Activated B cell treated with CpG ODN at 0.5 μM for 24 hours (primary cell): Measurements from ENCODE around the gene SLC25A46. TPM values are rescaled to one million over a fixed set of nuclear protein-coding genes. Genes with fewer than 3 reads are reported as not detected.

Experiments
- ATAC-seq: fragments of 200-7000 bp; cut with Tn5 transposase; one replicate; pipeline ENCODE4 v1.10.0; 2021; ENCODE audit warnings: low read depth, mild to moderate bottlenecking, moderate library complexity
- CTCF ChIA-PET: fragments of 350-600 bp; sonication (Branson Sonifier 250); formaldehyde crosslinking; loops from one replicate; lab custom pipeline; 2021; ENCODE audit warnings: antibody characterized with exemption; lab: Charles Lee
- POLR2A ChIA-PET: fragments of 350-600 bp; sonication (Branson Sonifier 250); formaldehyde crosslinking; loops from one replicate; lab custom pipeline; 2021; ENCODE audit warnings: antibody characterized with exemption; lab: Charles Lee
- DNase-seq: peaks from one replicate; pipeline ENCODE4 v3.0.0; 2022
- H3K27ac Mint-ChIP-seq: one replicate; pipeline ENCODE4 v1.8.0; 2020; ENCODE audit warnings: mixed read lengths
- H3K27me3 Mint-ChIP-seq: one replicate; pipeline ENCODE4 v1.8.0; 2021; ENCODE audit warnings: mixed read lengths
- H3K36me3 Mint-ChIP-seq: one replicate; pipeline ENCODE4 v1.8.0; 2021; ENCODE audit warnings: low read depth, mixed read lengths
- H3K4me1 Mint-ChIP-seq: one replicate; pipeline ENCODE4 v1.8.0; 2021; ENCODE audit warnings: mixed read lengths
- H3K4me3 Mint-ChIP-seq: one replicate; pipeline ENCODE4 v1.8.0; 2020; ENCODE audit warnings: mild to moderate bottlenecking, mixed read lengths
- H3K9me3 Mint-ChIP-seq: one replicate; pipeline ENCODE4 v1.8.0; 2020; ENCODE audit warnings: mixed read lengths
- intact Hi-C: fragments of 100-400 bp; cut with micrococcal nuclease; formaldehyde crosslinking; loops from one replicate; pipeline ENCODE4 v1.15.1; 2024
- total RNA-seq: library from RNA; stranded (reverse); gene quantifications from 2 replicates; pipeline ENCODE4 v1.2.3, GENCODE V29; 2022
- TF ChIP-seq, protein P1 (sequence below): fragments of 200-600 bp; IDR thresholded peaks from one replicate; pipeline ENCODE4 v1.8.0; 2022; ENCODE audit warnings: antibody characterized with exemption, mild to moderate bottlenecking

The SLC25A46 gene
- total RNA-seq, 1 donor from 2014 or later, result 42.2 TPM

GRCh38 chr5:110736753-110737152 lies 2.1 kb upstream of the SLC25A46 start:
- Mint-ChIP-seq H3K4me3 (peak overlapping the region; percentile 0), H3K4me1 (peaks cover 21% of the 10 kb centered on the region), H3K27ac (no peak overlapping the region), H3K36me3 (peaks cover 11% of the 10 kb centered on the region), H3K27me3 (peaks cover 8% of the 10 kb centered on the region), H3K9me3 (no peaks in the 10 kb centered on the region)
- DNase-seq (no peak), ATAC-seq (no peak)
- TF ChIP-seq, protein P1, sequence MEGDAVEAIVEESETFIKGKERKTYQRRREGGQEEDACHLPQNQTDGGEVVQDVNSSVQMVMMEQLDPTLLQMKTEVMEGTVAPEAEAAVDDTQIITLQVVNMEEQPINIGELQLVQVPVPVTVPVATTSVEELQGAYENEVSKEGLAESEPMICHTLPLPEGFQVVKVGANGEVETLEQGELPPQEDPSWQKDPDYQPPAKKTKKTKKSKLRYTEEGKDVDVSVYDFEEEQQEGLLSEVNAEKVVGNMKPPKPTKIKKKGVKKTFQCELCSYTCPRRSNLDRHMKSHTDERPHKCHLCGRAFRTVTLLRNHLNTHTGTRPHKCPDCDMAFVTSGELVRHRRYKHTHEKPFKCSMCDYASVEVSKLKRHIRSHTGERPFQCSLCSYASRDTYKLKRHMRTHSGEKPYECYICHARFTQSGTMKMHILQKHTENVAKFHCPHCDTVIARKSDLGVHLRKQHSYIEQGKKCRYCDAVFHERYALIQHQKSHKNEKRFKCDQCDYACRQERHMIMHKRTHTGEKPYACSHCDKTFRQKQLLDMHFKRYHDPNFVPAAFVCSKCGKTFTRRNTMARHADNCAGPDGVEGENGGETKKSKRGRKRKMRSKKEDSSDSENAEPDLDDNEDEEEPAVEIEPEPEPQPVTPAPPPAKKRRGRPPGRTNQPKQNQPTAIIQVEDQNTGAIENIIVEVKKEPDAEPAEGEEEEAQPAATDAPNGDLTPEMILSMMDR, result no peak
- ChIA-PET CTCF (no interaction called here), POLR2A (no interaction called here)
- intact Hi-C loops, result loop anchor here (5.0 kb wide), 1 partner anchor 364 kb away; no protein-coding TSS in a partner anchor

DNA sequence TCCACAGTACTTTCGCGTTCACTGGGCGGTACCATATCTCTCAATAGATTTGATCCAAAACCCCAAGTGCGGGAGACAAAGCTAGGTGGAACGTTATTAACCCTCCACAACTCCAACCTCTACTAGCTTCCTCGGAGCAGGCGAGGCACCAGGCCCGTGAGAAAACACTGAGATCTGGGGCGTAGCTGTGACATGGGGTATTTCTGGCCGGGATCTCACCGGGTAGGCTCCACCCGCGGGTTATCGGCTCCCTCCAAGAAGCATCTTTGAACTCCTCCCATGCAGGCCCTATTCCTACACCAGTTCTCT lies 350 bp upstream of the SLC25A46 start:
- H3K36me3 Mint-ChIP-seq, result peaks cover 11% of the 10 kb centered on the region
- peaks cover 21% of the 10 kb centered on the region for H3K4me1 Mint-ChIP-seq
- POLR2A ChIA-PET, result interaction anchor here (0.8 to 2.5 kb wide), 8 partner anchors 12 to 1423 kb away, joined by 3 to 8 read pairs (median 6); partner anchors contain the start of genes MAN2A1, PJA2, STARD4 and TMEM232

GRCh38 chr5:110751902-110752762 lies 13.3 kb downstream of the SLC25A46 start:
- ChIA-PET CTCF (no interaction called here), POLR2A (interaction anchor here (1.8 kb wide), 1 partner anchor 13 kb away, joined by 5 read pairs; the partner anchor contains the start of gene SLC25A46)
- Mint-ChIP-seq H3K36me3 (peaks cover 58% of the 10 kb centered on the region), H3K4me3 (no peak overlapping the region), H3K27ac (peak overlapping the region; percentile 51), H3K4me1 (peaks cover 25% of the 10 kb centered on the region), H3K9me3 (no peaks in the 10 kb centered on the region), H3K27me3 (no peaks in the 10 kb centered on the region)
- TF ChIP-seq, protein P1, result no peak
- no peak for DNase-seq
- intact Hi-C loops, result loop anchor here (2.0 to 10.0 kb wide), 2 partner anchors 13 to 1003 kb away; partner anchors contain the start of genes NREP and SLC25A46
- ATAC-seq, result peak; percentile 93

More for the DNA sequence above, 350 bp upstream of the SLC25A46 start:
- H3K4me3 Mint-ChIP-seq, result peak overlapping the region; percentile 97
- intact Hi-C loops, result loop anchor here (1.0 to 5.0 kb wide), 9 partner anchors 12 to 1990 kb away; partner anchors contain the start of genes MAN2A1, STARD4, TMEM232 and WDR36
- CTCF ChIA-PET, result interaction anchor here (2.0 kb wide), 1 partner anchor 18 kb away, joined by 6 read pairs; no protein-coding TSS in a partner anchor
- no peak for DNase-seq
- peak overlapping the region; percentile 96 for H3K27ac Mint-ChIP-seq
- no peaks in the 10 kb centered on the region for H3K9me3 Mint-ChIP-seq
- peak; percentile 71 for ATAC-seq
- TF ChIP-seq, protein P1, result no peak
- H3K27me3 Mint-ChIP-seq, result peaks cover 3% of the 10 kb centered on the region

GRCh38 chr5:110752953-110753352 lies 14.1 kb downstream of the SLC25A46 start:
- Mint-ChIP-seq H3K27ac (peak overlapping the region; percentile 36), H3K4me1 (peaks cover 25% of the 10 kb centered on the region), H3K4me3 (no peak overlapping the region), H3K36me3 (peaks cover 56% of the 10 kb centered on the region), H3K9me3 (no peaks in the 10 kb centered on the region), H3K27me3 (no peaks in the 10 kb centered on the region)
- intact Hi-C loops, result loop anchor here (2.0 to 10.0 kb wide), 2 partner anchors 14 to 1002 kb away; partner anchors contain the start of genes NREP and SLC25A46
- TF ChIP-seq, protein P1, result no peak
- POLR2A ChIA-PET, result interaction anchor here (0.5 kb wide), 1 partner anchor 14 kb away, joined by 3 read pairs; no protein-coding TSS in a partner anchor
- CTCF ChIA-PET, result no interaction called here
- ATAC-seq, result no peak
- no peak for DNase-seq

DNA sequence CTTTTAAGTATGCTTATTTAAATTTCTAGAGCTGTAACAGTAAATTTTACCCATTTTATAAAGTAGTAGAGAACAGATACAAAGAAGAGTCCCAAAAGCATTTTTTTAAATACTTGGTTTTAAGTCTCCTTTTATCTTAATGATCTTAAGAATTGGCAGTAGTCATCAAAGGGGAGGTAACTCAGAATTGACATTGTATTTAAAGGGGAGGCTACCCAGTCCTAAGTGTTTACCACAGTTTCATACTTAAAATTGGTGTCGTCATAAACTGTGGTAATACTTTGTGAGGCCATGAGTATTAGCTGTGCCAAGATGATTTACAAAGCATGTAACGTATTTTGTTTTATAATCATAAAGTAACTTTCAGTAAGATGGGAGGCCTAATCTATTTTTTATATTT lies 14.8 kb downstream of the SLC25A46 start:
- Mint-ChIP-seq H3K4me1 (peaks cover 25% of the 10 kb centered on the region), H3K27me3 (no peaks in the 10 kb centered on the region), H3K36me3 (peaks cover 56% of the 10 kb centered on the region), H3K4me3 (no peak overlapping the region), H3K9me3 (no peaks in the 10 kb centered on the region), H3K27ac (no peak overlapping the region)
- TF ChIP-seq, protein P1, result no peak
- ChIA-PET CTCF (no interaction called here), POLR2A (interaction anchor here (0.5 kb wide), 1 partner anchor 13 kb away, joined by 3 read pairs; no protein-coding TSS in a partner anchor)
- ATAC-seq (no peak), DNase-seq (no peak)
- intact Hi-C loops, result loop anchor here (2.0 to 10.0 kb wide), 2 partner anchors 15 to 1001 kb away; partner anchors contain the start of genes NREP and SLC25A46
